CD4-positive, alpha-beta memory T cell (primary cell): ENCODE data around the gene MRPL45. TPM values are rescaled to one million over a fixed set of nuclear protein-coding genes. Genes with fewer than 3 reads are reported as not detected.

Experiments used
- CTCF ChIA-PET: fragments of 350-600 bp; sonication (Branson Sonifier 250); formaldehyde crosslinking; loops from one replicate; lab custom pipeline; 2021; ENCODE audit warnings: inconsistent platforms; ENCODE audit not compliant: partially characterized antibody; lab: Charles Lee
- POLR2A ChIA-PET: fragments of 350-600 bp; sonication (Branson Sonifier 250); formaldehyde crosslinking; loops from one replicate; lab custom pipeline; 2021; ENCODE audit not compliant: partially characterized antibody; lab: Charles Lee
- DNase-seq, 5 donors: peaks; one replicate each; pipeline versions ENCODE4 v3.0.0 to v3.0.0-alpha.2; 2020 to 2022; ENCODE audit warnings: mixed read lengths in 1 of 5
- H3K27ac ChIP-seq: one replicate; pipeline ENCODE4 v1.7.0; 2013; ENCODE audit warnings: low read depth, low read length
- H3K27me3 ChIP-seq: 2 replicates; pipeline ENCODE4 v1.7.0; 2013; ENCODE audit warnings: mild to moderate bottlenecking, low read length, moderate library complexity; ENCODE audit not compliant: insufficient read depth
- H3K36me3 ChIP-seq: 2 replicates; pipeline ENCODE4 v1.7.0; 2013; ENCODE audit warnings: mild to moderate bottlenecking, low read length, moderate library complexity; ENCODE audit not compliant: insufficient read depth
- H3K4me1 ChIP-seq: 2 replicates; pipeline ENCODE4 v1.7.0; 2013; ENCODE audit warnings: mild to moderate bottlenecking, low read length, moderate library complexity; ENCODE audit not compliant: insufficient read depth
- H3K4me3 ChIP-seq, 2 donors: one replicate each; pipeline ENCODE4 v1.7.0; 2013; ENCODE audit warnings: low read length in 2 of 2, mild to moderate bottlenecking in 1 of 2
- H3K9me3 ChIP-seq, 2 donors: one replicate each; pipeline ENCODE4 v1.7.0; 2013; ENCODE audit warnings: low read length in 2 of 2, control low read depth in 1 of 2; ENCODE audit not compliant: control insufficient read depth in 1 of 2
- H3K27ac Mint-ChIP-seq, 7 donors: one replicate each; pipeline ENCODE4 v1.8.0; 2020 to 2021; ENCODE audit warnings: mixed read lengths in 7 of 7, mild to moderate bottlenecking in 6 of 7, inconsistent platforms in 3 of 7, moderate library complexity in 3 of 7
- H3K27me3 Mint-ChIP-seq, 2 donors: one replicate each; pipeline ENCODE4 v1.8.0; 2020 to 2021; ENCODE audit warnings: mixed read lengths in 2 of 2
- H3K36me3 Mint-ChIP-seq, 2 donors: one replicate each; pipeline ENCODE4 v1.8.0; 2020 to 2021; ENCODE audit warnings: mixed read lengths in 2 of 2, inconsistent platforms in 1 of 2, mild to moderate bottlenecking in 1 of 2
- H3K4me1 Mint-ChIP-seq, 4 donors: one replicate each; pipeline ENCODE4 v1.8.0; 2020 to 2021; ENCODE audit warnings: mixed read lengths in 4 of 4, mild to moderate bottlenecking in 1 of 4
- H3K4me3 Mint-ChIP-seq, 8 donors: one replicate each; pipeline ENCODE4 v1.8.0; 2020 to 2021; ENCODE audit warnings: mixed read lengths in 8 of 8, mild to moderate bottlenecking in 7 of 8, moderate library complexity in 6 of 8, inconsistent platforms in 3 of 8
- H3K9me3 Mint-ChIP-seq, 8 donors: one replicate each; pipeline ENCODE4 v1.8.0; 2020 to 2021; ENCODE audit warnings: mixed read lengths in 8 of 8, mild to moderate bottlenecking in 5 of 8, inconsistent platforms in 3 of 8, moderate library complexity in 1 of 8
- intact Hi-C: fragments of 100-400 bp; cut with micrococcal nuclease; formaldehyde crosslinking; loops from one replicate; pipeline ENCODE4 v1.15.1; 2023
- polyA plus RNA-seq, 2 donors: library from polyadenylated mRNA; unstranded; fragments of 300-500 nt; fragmentation: Illumina TruSeq; gene quantifications; one replicate each; pipeline ENCODE4 v1.2.3, GENCODE V29; 2021
- total RNA-seq, 2 experiments: library from RNA; stranded (reverse); gene quantifications; one replicate each; pipeline ENCODE4 v1.2.3, GENCODE V29; 2021

MRPL45 gene
- total and polyA plus RNA-seq, 4 experiments from 2014 or later, result 17.2 to 29.4 (median 21.4) TPM

DNA sequence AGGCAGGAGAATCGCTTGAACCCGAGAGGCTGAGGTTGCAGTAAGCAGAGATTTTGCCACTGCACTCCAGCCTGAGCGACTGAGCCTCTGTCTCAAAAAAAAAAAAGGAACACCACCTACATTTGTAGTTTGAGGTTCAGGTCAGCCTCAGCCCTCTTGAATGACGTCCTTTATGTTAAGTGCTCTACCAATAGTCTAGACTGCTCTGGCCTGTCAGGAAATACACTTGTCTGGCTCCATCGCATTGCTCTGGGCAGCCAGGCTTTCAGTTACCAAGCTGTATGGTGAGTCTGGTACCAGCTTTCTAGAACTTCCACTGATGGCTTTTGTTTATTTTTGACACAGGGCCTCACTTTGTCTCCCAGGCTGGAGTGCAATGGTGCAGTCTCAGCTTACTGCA is 66.0 kb downstream of the MRPL45 start:
- peaks cover 2 to 8% (median 4%) of the 10 kb centered on the region in 4 donors for H3K4me1 Mint-ChIP-seq
- POLR2A ChIA-PET, result no interaction called here

DNA sequence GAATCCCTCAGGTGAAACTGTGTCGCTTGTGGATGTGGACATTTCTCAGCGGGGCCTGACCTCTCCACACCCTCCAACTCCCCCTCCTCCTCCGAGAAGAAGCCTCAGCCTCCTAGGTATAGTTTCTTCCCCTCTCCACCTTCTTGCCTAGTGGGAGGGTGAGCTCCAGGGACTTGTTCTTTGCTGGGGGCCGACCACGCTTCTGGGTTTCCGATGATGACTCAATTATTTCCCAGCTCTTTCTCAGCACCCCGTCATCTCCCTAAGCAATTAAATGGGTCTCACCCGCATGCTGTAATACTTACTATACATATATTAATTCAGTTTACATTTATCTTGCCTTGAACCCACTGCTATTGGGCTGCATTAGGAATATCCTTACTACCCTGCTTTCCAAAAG is 67.8 kb downstream of the MRPL45 start:
- ChIA-PET POLR2A (interaction anchor here (1.2 kb wide), 1 partner anchor 11 kb away, joined by 3 read pairs; no protein-coding TSS in a partner anchor), CTCF (interaction anchor here (1.9 kb wide), 1 partner anchor 15 kb away, joined by 8 read pairs; no protein-coding TSS in a partner anchor)
- Mint-ChIP-seq H3K4me3 (no peak overlapping the region), H3K27me3 (no peaks in the 10 kb centered on the region), H3K4me1 (peaks cover 0 to 5% (median 0%) of the 10 kb centered on the region in 4 donors), H3K9me3 (no peaks in the 10 kb centered on the region), H3K27ac (no peak overlapping the region), H3K36me3 (peaks cover 21 to 57% of the 10 kb centered on the region in 2 donors)
- Histone ChIP-seq H3K27me3 (no peaks in the 10 kb centered on the region), H3K36me3 (peaks cover 26% of the 10 kb centered on the region), H3K27ac (no peak overlapping the region), H3K4me3 (no peak overlapping the region), H3K9me3 (no peaks in the 10 kb centered on the region), H3K4me1 (no peaks in the 10 kb centered on the region)
- DNase-seq, result no peak
- intact Hi-C loops, result no loop called here

More for the DNA sequence above, 66.0 kb downstream of the MRPL45 start:
- Histone ChIP-seq H3K4me1 (no peaks in the 10 kb centered on the region), H3K27me3 (no peaks in the 10 kb centered on the region), H3K27ac (no peak overlapping the region), H3K4me3 (no peak overlapping the region), H3K36me3 (peaks cover 15% of the 10 kb centered on the region), H3K9me3 (no peaks in the 10 kb centered on the region)
- no peaks in the 10 kb centered on the region for H3K9me3 Mint-ChIP-seq
- DNase-seq, result no peak
- CTCF ChIA-PET, result interaction anchor here (1.9 kb wide), 1 partner anchor 13 kb away, joined by 8 read pairs; no protein-coding TSS in a partner anchor
- intact Hi-C loops, result no loop called here
- no peaks in the 10 kb centered on the region for H3K27me3 Mint-ChIP-seq
- H3K36me3 Mint-ChIP-seq, result peaks cover 12 to 45% of the 10 kb centered on the region in 2 donors
- no peak overlapping the region for H3K27ac Mint-ChIP-seq
- no peak overlapping the region for H3K4me3 Mint-ChIP-seq

DNA sequence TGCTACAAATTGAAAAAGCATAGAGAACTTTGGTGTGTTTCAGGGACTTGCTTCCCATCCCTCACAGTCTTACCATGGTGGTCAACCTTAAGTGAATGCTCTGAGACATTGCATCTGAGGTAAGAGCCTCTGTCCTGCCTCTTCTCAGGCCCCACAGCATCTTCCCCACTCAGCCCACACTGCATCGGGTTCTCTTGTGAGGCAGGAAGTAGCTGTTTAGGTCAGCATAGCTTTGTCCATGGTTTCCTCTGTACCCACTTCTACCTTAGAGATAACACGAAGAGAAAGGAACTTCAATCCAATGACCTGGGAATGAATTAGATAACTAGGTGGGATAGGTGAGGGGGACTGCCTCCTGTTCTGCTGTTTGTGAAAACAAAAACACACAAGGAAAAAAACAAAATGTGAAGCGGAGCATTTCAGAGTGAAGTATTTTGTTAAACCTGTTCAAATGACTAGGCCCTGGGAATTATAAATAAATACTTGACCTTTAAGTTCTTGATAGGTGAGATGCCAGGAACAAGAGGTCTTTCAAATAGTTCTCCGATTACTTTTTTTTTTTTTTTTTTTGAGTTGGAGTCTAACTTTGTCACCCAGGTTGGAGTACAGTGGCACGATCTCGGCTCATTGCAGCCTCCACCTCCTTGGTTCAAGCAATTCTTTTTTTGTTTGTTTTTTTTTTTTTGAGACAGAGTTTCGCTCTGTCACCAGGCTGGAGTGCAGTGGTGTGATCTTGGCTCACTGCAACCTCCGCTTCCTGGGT is 72.3 kb downstream of the MRPL45 start:
- CTCF ChIA-PET, result no interaction called here
- POLR2A ChIA-PET, result no interaction called here
- H3K27me3 Mint-ChIP-seq, result no peaks in the 10 kb centered on the region
- H3K4me3 Mint-ChIP-seq, result no peak overlapping the region
- H3K27ac Mint-ChIP-seq, result peak overlapping the region in 1 of 7 donors; percentile 53
- H3K36me3 Mint-ChIP-seq, result peaks cover 36 to 57% of the 10 kb centered on the region in 2 donors
- no peak overlapping the region for H3K27ac ChIP-seq
- intact Hi-C loops, result no loop called here
- no peak overlapping the region for H3K4me3 ChIP-seq
- no peak for DNase-seq
- H3K9me3 ChIP-seq, result no peaks in the 10 kb centered on the region
- peaks cover 21% of the 10 kb centered on the region for H3K36me3 ChIP-seq
- H3K4me1 ChIP-seq, result no peaks in the 10 kb centered on the region
- no peaks in the 10 kb centered on the region for H3K27me3 ChIP-seq
- no peaks in the 10 kb centered on the region for H3K9me3 Mint-ChIP-seq
- no peaks in the 10 kb centered on the region for H3K4me1 Mint-ChIP-seq

Other genes with a start within 250 kb of the MRPL45 start
- not detected for gene TBC1D3C, start 228.5 kb upstream of the MRPL45 start, total RNA-seq
- gene TBC1D3C, start 228.5 kb upstream of the MRPL45 start, polyA plus RNA-seq, result not detected
- gene TBC1D3E, start 169.2 kb upstream of the MRPL45 start, total RNA-seq, result under 1 TPM in 1 of 2 experiments, not detected in 1; 0.17 TPM
- gene TBC1D3E, start 169.2 kb upstream of the MRPL45 start, polyA plus RNA-seq, result not detected
- gene TBC1D3, start 104.6 kb upstream of the MRPL45 start, total RNA-seq, result not detected
- not detected for gene TBC1D3, start 104.6 kb upstream of the MRPL45 start, polyA plus RNA-seq
- gene GPR179, start 46.8 kb downstream of the MRPL45 start, total RNA-seq, result under 1 TPM; 0.12 to 0.19 TPM
- not detected for gene GPR179, start 46.8 kb downstream of the MRPL45 start, polyA plus RNA-seq
- 10 to 100 TPM; 23.1 to 24.7 TPM for gene SOCS7, start 54.7 kb downstream of the MRPL45 start, total RNA-seq
- gene SOCS7, start 54.7 kb downstream of the MRPL45 start, polyA plus RNA-seq, result 1 to 10 TPM in 1 of 2 donors, under 1 TPM in 1; 0.11 to 1.8 TPM
- gene ARHGAP23, start 131.3 kb downstream of the MRPL45 start, total RNA-seq, result not detected
- under 1 TPM; 0.04 to 0.23 TPM for gene ARHGAP23, start 131.3 kb downstream of the MRPL45 start, polyA plus RNA-seq